ENCODE data around the gene ZNF488. TPM values are rescaled to one million over a fixed set of nuclear protein-coding genes. Genes with fewer than 3 reads are reported as not detected.

Gene ZNF488
- total and polyA plus RNA-seq, 4 experiments from 2014 or later = 0.20 TPM; not detected in 3

- Mint-ChIP-seq H3K27ac (no peak overlapping the region), H3K9me3 (no peaks in the 10 kb centered on the region), H3K4me1 (no peaks in the 10 kb centered on the region), H3K36me3 (no peaks in the 10 kb centered on the region), H3K4me3 (no peak overlapping the region), H3K27me3 (no peaks in the 10 kb centered on the region)
- Histone ChIP-seq H3K27me3 (ENCODE audit: insufficient read depth, low read length) (no peaks in the 10 kb centered on the region), H3K4me3 (ENCODE audit: low read length in 2 of 2) (no peak overlapping the region), H3K9me3 (ENCODE audit: control insufficient read depth in 1 of 2, low read length in 2 of 2) (no peaks in the 10 kb centered on the region), H3K36me3 (ENCODE audit: insufficient read depth, low read length) (no peaks in the 10 kb centered on the region), H3K27ac (ENCODE audit: low read depth, low read length) (no peak overlapping the region), H3K4me1 (ENCODE audit: insufficient read depth, low read length) (no peaks in the 10 kb centered on the region)
- intact Hi-C loops (cut with micrococcal nuclease) = no loop called here
- POLR2A ChIA-PET (ENCODE audit: partially characterized antibody) = no interaction called here
- no peak for DNase-seq
- CTCF ChIA-PET (ENCODE audit: partially characterized antibody) = no interaction called here
These were observed 29.6 kb upstream of the ZNF488 start for GRCh38 chr10:47413531-47414226.

GRCh38 chr10:47412869-47413268 is 28.8 kb upstream of the ZNF488 start:
- POLR2A ChIA-PET (ENCODE audit: partially characterized antibody) = no interaction called here
- H3K36me3 Mint-ChIP-seq = no peaks in the 10 kb centered on the region

GRCh38 chr10:47412177-47412730 is 28.2 kb upstream of the ZNF488 start:
- Mint-ChIP-seq H3K4me3 (no peak overlapping the region), H3K36me3 (no peaks in the 10 kb centered on the region), H3K4me1 (no peaks in the 10 kb centered on the region), H3K27me3 (no peaks in the 10 kb centered on the region), H3K27ac (no peak overlapping the region), H3K9me3 (no peaks in the 10 kb centered on the region)
- Histone ChIP-seq H3K27ac (ENCODE audit: low read depth, low read length) (no peak overlapping the region), H3K27me3 (ENCODE audit: insufficient read depth, low read length) (no peaks in the 10 kb centered on the region), H3K4me3 (ENCODE audit: low read length in 2 of 2) (no peak overlapping the region), H3K4me1 (ENCODE audit: insufficient read depth, low read length) (no peaks in the 10 kb centered on the region), H3K36me3 (ENCODE audit: insufficient read depth, low read length) (no peaks in the 10 kb centered on the region), H3K9me3 (ENCODE audit: control insufficient read depth in 1 of 2, low read length in 2 of 2) (no peaks in the 10 kb centered on the region)
- CTCF ChIA-PET (ENCODE audit: partially characterized antibody) = interaction anchor here (0.9 kb wide), 1 partner anchor 367 kb away, joined by 3 read pairs; no protein-coding TSS in a partner anchor
- DNase-seq = no peak
- POLR2A ChIA-PET (ENCODE audit: partially characterized antibody) = no interaction called here
- intact Hi-C loops (cut with micrococcal nuclease) = no loop called here

More at GRCh38 chr10:47412869-47413268, 28.8 kb upstream of the ZNF488 start:
- intact Hi-C loops (cut with micrococcal nuclease) = no loop called here
- CTCF ChIA-PET (ENCODE audit: partially characterized antibody) = interaction anchor here (0.9 kb wide), 1 partner anchor 367 kb away, joined by 3 read pairs; no protein-coding TSS in a partner anchor
- Mint-ChIP-seq H3K4me3 (no peak overlapping the region), H3K27me3 (no peaks in the 10 kb centered on the region), H3K9me3 (no peaks in the 10 kb centered on the region), H3K27ac (no peak overlapping the region), H3K4me1 (no peaks in the 10 kb centered on the region)
- Histone ChIP-seq H3K27me3 (ENCODE audit: insufficient read depth, low read length) (no peaks in the 10 kb centered on the region), H3K27ac (ENCODE audit: low read depth, low read length) (no peak overlapping the region), H3K4me3 (ENCODE audit: low read length in 2 of 2) (no peak overlapping the region), H3K36me3 (ENCODE audit: insufficient read depth, low read length) (no peaks in the 10 kb centered on the region), H3K9me3 (ENCODE audit: control insufficient read depth in 1 of 2, low read length in 2 of 2) (no peaks in the 10 kb centered on the region), H3K4me1 (ENCODE audit: insufficient read depth, low read length) (no peaks in the 10 kb centered on the region)
- no peak for DNase-seq

GRCh38 chr10:47410862-47411261 is 26.8 kb upstream of the ZNF488 start:
- Mint-ChIP-seq H3K27ac (no peak overlapping the region), H3K36me3 (no peaks in the 10 kb centered on the region), H3K4me3 (no peak overlapping the region), H3K4me1 (no peaks in the 10 kb centered on the region), H3K9me3 (no peaks in the 10 kb centered on the region), H3K27me3 (no peaks in the 10 kb centered on the region)
- ChIA-PET CTCF (ENCODE audit: partially characterized antibody) (no interaction called here), POLR2A (ENCODE audit: partially characterized antibody) (no interaction called here)
- H3K27ac ChIP-seq (ENCODE audit: low read depth, low read length) = no peak overlapping the region
- intact Hi-C loops (cut with micrococcal nuclease) = no loop called here
- H3K36me3 ChIP-seq (ENCODE audit: insufficient read depth, low read length) = no peaks in the 10 kb centered on the region
- H3K4me3 ChIP-seq (ENCODE audit: low read length in 2 of 2) = no peak overlapping the region
- H3K27me3 ChIP-seq (ENCODE audit: insufficient read depth, low read length) = no peaks in the 10 kb centered on the region
- H3K9me3 ChIP-seq (ENCODE audit: control insufficient read depth in 1 of 2, low read length in 2 of 2) = no peaks in the 10 kb centered on the region
- H3K4me1 ChIP-seq (ENCODE audit: insufficient read depth, low read length) = no peaks in the 10 kb centered on the region
- no peak for DNase-seq

GRCh38 chr10:47410271-47410670 is 26.2 kb upstream of the ZNF488 start:
- Histone ChIP-seq H3K9me3 (ENCODE audit: control insufficient read depth in 1 of 2, low read length in 2 of 2) (no peaks in the 10 kb centered on the region), H3K4me1 (ENCODE audit: insufficient read depth, low read length) (no peaks in the 10 kb centered on the region), H3K36me3 (ENCODE audit: insufficient read depth, low read length) (no peaks in the 10 kb centered on the region), H3K4me3 (ENCODE audit: low read length in 2 of 2) (no peak overlapping the region), H3K27ac (ENCODE audit: low read depth, low read length) (no peak overlapping the region), H3K27me3 (ENCODE audit: insufficient read depth, low read length) (no peaks in the 10 kb centered on the region)
- H3K4me3 Mint-ChIP-seq = no peak overlapping the region
- no peaks in the 10 kb centered on the region for H3K27me3 Mint-ChIP-seq
- ChIA-PET CTCF (ENCODE audit: partially characterized antibody) (no interaction called here), POLR2A (ENCODE audit: partially characterized antibody) (no interaction called here)
- no peaks in the 10 kb centered on the region for H3K4me1 Mint-ChIP-seq
- H3K9me3 Mint-ChIP-seq = no peaks in the 10 kb centered on the region
- no peak for DNase-seq
- H3K27ac Mint-ChIP-seq = no peak overlapping the region
- intact Hi-C loops (cut with micrococcal nuclease) = no loop called here
- H3K36me3 Mint-ChIP-seq = no peaks in the 10 kb centered on the region

GRCh38 chr10:47409866-47410256 is 25.8 kb upstream of the ZNF488 start:
- H3K9me3 Mint-ChIP-seq = no peaks in the 10 kb centered on the region
- no peaks in the 10 kb centered on the region for H3K27me3 ChIP-seq (ENCODE audit: insufficient read depth, low read length)
- no peak overlapping the region for H3K4me3 ChIP-seq (ENCODE audit: low read length in 2 of 2)
- H3K4me1 Mint-ChIP-seq = no peaks in the 10 kb centered on the region
- no peak overlapping the region for H3K4me3 Mint-ChIP-seq
- POLR2A ChIA-PET (ENCODE audit: partially characterized antibody) = no interaction called here
- intact Hi-C loops (cut with micrococcal nuclease) = no loop called here
- no peaks in the 10 kb centered on the region for H3K36me3 Mint-ChIP-seq
- no peaks in the 10 kb centered on the region for H3K9me3 ChIP-seq (ENCODE audit: control insufficient read depth in 1 of 2, low read length in 2 of 2)
- no peaks in the 10 kb centered on the region for H3K27me3 Mint-ChIP-seq
- no peak overlapping the region for H3K27ac ChIP-seq (ENCODE audit: low read depth, low read length)
- H3K4me1 ChIP-seq (ENCODE audit: insufficient read depth, low read length) = no peaks in the 10 kb centered on the region
- H3K27ac Mint-ChIP-seq = no peak overlapping the region
- CTCF ChIA-PET (ENCODE audit: partially characterized antibody) = no interaction called here
- H3K36me3 ChIP-seq (ENCODE audit: insufficient read depth, low read length) = no peaks in the 10 kb centered on the region
- DNase-seq = no peak

GRCh38 chr10:47409171-47409865 is 25.2 kb upstream of the ZNF488 start:
- Histone ChIP-seq H3K4me1 (ENCODE audit: insufficient read depth, low read length) (no peaks in the 10 kb centered on the region), H3K27ac (ENCODE audit: low read depth, low read length) (no peak overlapping the region), H3K27me3 (ENCODE audit: insufficient read depth, low read length) (no peaks in the 10 kb centered on the region), H3K4me3 (ENCODE audit: low read length in 2 of 2) (no peak overlapping the region), H3K36me3 (ENCODE audit: insufficient read depth, low read length) (no peaks in the 10 kb centered on the region), H3K9me3 (ENCODE audit: control insufficient read depth in 1 of 2, low read length in 2 of 2) (no peaks in the 10 kb centered on the region)
- no peaks in the 10 kb centered on the region for H3K9me3 Mint-ChIP-seq
- DNase-seq = no peak
- no peaks in the 10 kb centered on the region for H3K36me3 Mint-ChIP-seq
- intact Hi-C loops (cut with micrococcal nuclease) = no loop called here
- H3K4me3 Mint-ChIP-seq = no peak overlapping the region
- no peaks in the 10 kb centered on the region for H3K27me3 Mint-ChIP-seq
- H3K27ac Mint-ChIP-seq = no peak overlapping the region
- ChIA-PET POLR2A (ENCODE audit: partially characterized antibody) (no interaction called here), CTCF (ENCODE audit: partially characterized antibody) (no interaction called here)
- no peaks in the 10 kb centered on the region for H3K4me1 Mint-ChIP-seq
